SU-DHL-6 (cell line): ENCODE data around the gene TNP2.

Experiments used
- H2AFZ ChIP-seq: fragments of 200-600 bp; sonication (generic); 2 replicates; pipeline ENCODE4 v1.6.1; 2014; ENCODE audit warnings: low read depth, mild to moderate bottlenecking, moderate library complexity, mixed read lengths, antibody characterized with exemption, low read length; ENCODE audit not compliant: severe bottlenecking
- H3F3A ChIP-seq: fragments of 200-600 bp; shearing (Covaris generic); 2 replicates; pipeline ENCODE4 v1.6.0; 2016; ENCODE audit warnings: antibody characterized with exemption, mild to moderate bottlenecking; ENCODE audit not compliant: insufficient read depth
- H3K27ac ChIP-seq: fragments of 200-600 bp; sonication (generic); 2 replicates; pipeline ENCODE4 v1.5.1; 2016; ENCODE audit warnings: low read depth, mild to moderate bottlenecking, low read length, moderate library complexity, mixed read lengths
- H3K27me3 ChIP-seq: fragments of 200-600 bp; sonication (generic), shearing (Covaris generic); 2 replicates; pipeline ENCODE4 v1.6.0; 2014; ENCODE audit warnings: mild to moderate bottlenecking, low read length
- H3K36me3 ChIP-seq: fragments of 200-600 bp; sonication (generic); 2 replicates; pipeline ENCODE4 v1.6.1; 2014; ENCODE audit warnings: mild to moderate bottlenecking, low read length, mixed read lengths
- H3K4me2 ChIP-seq: fragments of 300-600, 200-600 bp; shearing (Covaris generic), sonication (generic); 2 replicates; pipeline ENCODE4 v1.6.0; 2014; ENCODE audit warnings: low read length, low read depth, mild to moderate bottlenecking; ENCODE audit not compliant: poor library complexity, severe bottlenecking
- H3K4me3 ChIP-seq: fragments of 200-600 bp; sonication (generic); 2 replicates; pipeline ENCODE4 v1.5.1; 2014; ENCODE audit warnings: antibody characterized with exemption, low read length, mild to moderate bottlenecking, mixed read lengths; ENCODE audit not compliant: insufficient read depth, poor library complexity, severe bottlenecking
- H3K79me2 ChIP-seq: fragments of 200-600 bp; sonication (generic); 2 replicates; pipeline ENCODE4 v1.6.1; 2014; ENCODE audit warnings: mild to moderate bottlenecking, low read length, moderate library complexity; ENCODE audit not compliant: insufficient read depth
- H3K9ac ChIP-seq: fragments of 200-600 bp; sonication (generic); 2 replicates; pipeline ENCODE4 v1.7.0; 2014; ENCODE audit warnings: mild to moderate bottlenecking, low read length
- H3K9me2 ChIP-seq: fragments of 200-600 bp; sonication (generic); replicated peaks from 2 replicates; pipeline ENCODE4 v1.6.1; 2014; ENCODE audit warnings: low read length; ENCODE audit not compliant: insufficient read depth
- H3K9me3 ChIP-seq: fragments of 200-600 bp; sonication (generic); 2 replicates; pipeline ENCODE4 v1.6.1; 2014; ENCODE audit warnings: low read length, mixed read lengths; ENCODE audit not compliant: insufficient read depth
- H4K20me1 ChIP-seq: fragments of 200-600 bp; sonication (generic); 2 replicates; pipeline ENCODE4 v1.6.1; 2014; ENCODE audit warnings: low read depth, mild to moderate bottlenecking, antibody characterized with exemption, low read length, moderate library complexity, mixed read lengths
- CTCF ChIP-seq: fragments of 200-600 bp; sonication (generic); IDR thresholded peaks from one replicate; pipeline ENCODE4 v1.5.1; 2017; ENCODE audit warnings: antibody characterized with exemption, mild to moderate bottlenecking, low read length, moderate library complexity; ENCODE audit not compliant: insufficient read depth, poor library complexity, severe bottlenecking
- EZH2phosphoT487 ChIP-seq: fragments of 200-600 bp; sonication (generic), shearing (Covaris generic); conservative IDR thresholded peaks from 2 replicates; pipeline ENCODE4 v1.6.1; 2018; ENCODE audit warnings: mild to moderate bottlenecking, antibody characterized with exemption, low read length, moderate library complexity, mixed read lengths

Gene TNP2

GRCh38 chr16:11302977-11303376 lies 33.9 kb upstream of the TNP2 start:
- H4K20me1 ChIP-seq: no peaks in the 10 kb centered on the region
- H2AFZ ChIP-seq: no peak overlapping the region
- no peak overlapping the region for H3K4me2 ChIP-seq
- H3K4me3 ChIP-seq: no peak overlapping the region
- peaks cover 9% of the 10 kb centered on the region for H3F3A ChIP-seq
- H3K9me2 ChIP-seq: no peaks in the 10 kb centered on the region
- H3K79me2 ChIP-seq: no peaks in the 10 kb centered on the region
- TF ChIP-seq CTCF (no peak), EZH2phosphoT487 (no peak)
- H3K9ac ChIP-seq: no peak overlapping the region
- no peaks in the 10 kb centered on the region for H3K27me3 ChIP-seq
- no peak overlapping the region for H3K27ac ChIP-seq
- no peaks in the 10 kb centered on the region for H3K36me3 ChIP-seq
- 0 out of 2 replicates have a peak, but pooled peaks cover 1% of the 10 kb centered on the region for H3K9me3 ChIP-seq

- Histone ChIP-seq H3K9me2 (no peaks in the 10 kb centered on the region), H2AFZ (no peak overlapping the region), H3K36me3 (no peaks in the 10 kb centered on the region), H3F3A (peaks cover 15% of the 10 kb centered on the region), H3K27me3 (no peaks in the 10 kb centered on the region), H3K9me3 (no peaks in the 10 kb centered on the region), H3K27ac (no peak overlapping the region), H4K20me1 (no peaks in the 10 kb centered on the region), H3K9ac (no peak overlapping the region), H3K4me3 (no peak overlapping the region), H3K79me2 (no peaks in the 10 kb centered on the region), H3K4me2 (no peak overlapping the region)
- TF ChIP-seq CTCF (no peak), EZH2phosphoT487 (no peak)
Measured at GRCh38 chr16:11301645-11302501, 32.7 kb upstream of the TNP2 start.

- TF ChIP-seq EZH2phosphoT487 (no peak), CTCF (no peak)
- H3K9me3 ChIP-seq: no peaks in the 10 kb centered on the region
Measured at GRCh38 chr16:11300560-11300892, 31.4 kb upstream of the TNP2 start.

More at GRCh38 chr16:11300560-11300892, 31.4 kb upstream of the TNP2 start:
- H3K4me2 ChIP-seq: no peak overlapping the region
- H4K20me1 ChIP-seq: no peaks in the 10 kb centered on the region
- no peaks in the 10 kb centered on the region for H3K27me3 ChIP-seq
- no peaks in the 10 kb centered on the region for H3K9me2 ChIP-seq
- H3F3A ChIP-seq: peaks cover 28% of the 10 kb centered on the region
- no peaks in the 10 kb centered on the region for H3K36me3 ChIP-seq
- H3K4me3 ChIP-seq: no peak overlapping the region
- H3K79me2 ChIP-seq: no peaks in the 10 kb centered on the region
- no peak overlapping the region for H2AFZ ChIP-seq
- no peak overlapping the region for H3K27ac ChIP-seq
- H3K9ac ChIP-seq: no peak overlapping the region
